Measurements from ENCODE around the gene FXYD5.
A peak's percentile ranks its signal among the peaks of the same experiment; 100 is the strongest.

FXYD5 gene

GRCh38 chr19:35138305-35138892 is 16.1 kb upstream of the FXYD5 start, which contains the start of gene FXYD1:
Gene FXYD1, plus strand, starts transcription at chr19:35138824. Its CDS starts 1,256 bp downstream, at chr19:35140080.
- in situ Hi-C loops (cut with HindIII; ENCODE audit: low sequenced_read_pairs) = no loop called here
- no peak for TF ChIP-seq CTCF (IDR thresholded peaks at IDR 0.05; ENCODE audit: low read depth, low read length, missing control alignments)
- no peak within 1 kb of the TSS for H3K4me3 ChIP-seq (ENCODE audit: low read depth, low read length)
- DNase-seq (ENCODE audit: low read depth) = no peak

GRCh38 chr19:35140207-35140961 is 14.2 kb upstream of the FXYD5 start:
- in situ Hi-C loops (cut with HindIII; ENCODE audit: low sequenced_read_pairs) = no loop called here
- DNase-seq (ENCODE audit: low read depth) = no peak
- TF ChIP-seq CTCF (IDR thresholded peaks at IDR 0.05; ENCODE audit: low read depth, low read length, missing control alignments) = no peak
- no peak overlapping the region for H3K4me3 ChIP-seq (ENCODE audit: low read depth, low read length)

GRCh38 chr19:35140962-35141836 is 13.3 kb upstream of the FXYD5 start:
- in situ Hi-C loops (cut with HindIII; ENCODE audit: low sequenced_read_pairs) = no loop called here
- H3K4me3 ChIP-seq (ENCODE audit: low read depth, low read length) = no peak overlapping the region
- TF ChIP-seq CTCF (IDR thresholded peaks at IDR 0.05; ENCODE audit: low read depth, low read length, missing control alignments) = peak; percentile 19
- peak; percentile 40 for DNase-seq (ENCODE audit: low read depth)

GRCh38 chr19:35141837-35142605 is 12.5 kb upstream of the FXYD5 start:
- DNase-seq (ENCODE audit: low read depth) = no peak
- no peak overlapping the region for H3K4me3 ChIP-seq (ENCODE audit: low read depth, low read length)
- no peak for TF ChIP-seq CTCF (IDR thresholded peaks at IDR 0.05; ENCODE audit: low read depth, low read length, missing control alignments)
- in situ Hi-C loops (cut with HindIII; ENCODE audit: low sequenced_read_pairs) = no loop called here

GRCh38 chr19:35142606-35143230 is 11.8 kb upstream of the FXYD5 start:
- no peak overlapping the region for H3K4me3 ChIP-seq (ENCODE audit: low read depth, low read length)
- in situ Hi-C loops (cut with HindIII; ENCODE audit: low sequenced_read_pairs) = no loop called here
- peak; percentile 20 for TF ChIP-seq CTCF (IDR thresholded peaks at IDR 0.05; ENCODE audit: low read depth, low read length, missing control alignments)
- no peak for DNase-seq (ENCODE audit: low read depth)

Data from astrocyte of the cerebellum (primary cell).